ENCODE measurements around the gene FAM13B.
"Not testable (repeated sequence)": the region's sequence is repeated elsewhere in the genome, so short reads cannot be mapped to it uniquely, and the experiment has no call there.

FAM13B gene

GRCh38 chr5:138029501-138029900 is 3.4 kb downstream of the FAM13B start:
- peaks cover 87% of the 10 kb centered on the region for H3K79me2 ChIP-seq (ENCODE audit: control insufficient read depth, low read length)
- H4K20me1 ChIP-seq (ENCODE audit: control insufficient read depth, insufficient read depth, low read depth, low read length): peaks cover 37% of the 10 kb centered on the region
- H3K9me3 ChIP-seq (ENCODE audit: control insufficient read depth, insufficient read depth, low read length): no peaks in the 10 kb centered on the region
- H3K27me3 ChIP-seq (ENCODE audit: control insufficient read depth, low read length): no peaks in the 10 kb centered on the region
- no peak overlapping the region for H3K27ac ChIP-seq (ENCODE audit: low read depth, low read length)
- peaks cover 61% of the 10 kb centered on the region for H3K4me1 ChIP-seq (ENCODE audit: control insufficient read depth, low read length)
- H3F3A ChIP-seq (ENCODE audit: control insufficient read depth, insufficient read depth): peaks cover 9% of the 10 kb centered on the region
- peak overlapping the region; percentile 81 for H3K4me2 ChIP-seq (ENCODE audit: low read length)
- H3K9me2 ChIP-seq (replicated peaks; ENCODE audit: control insufficient read depth, low read length): no peaks in the 10 kb centered on the region
- H3K36me3 ChIP-seq (ENCODE audit: control insufficient read depth, low read length): peaks cover 54% of the 10 kb centered on the region
- peak overlapping the region; percentile 94 for H3K4me3 ChIP-seq (ENCODE audit: low read length)
- TF ChIP-seq EZH2phosphoT487 (IDR thresholded peaks at IDR 0.05; ENCODE audit: borderline replicate concordance, low read length) (no peak), CTCF (IDR thresholded peaks at IDR 0.05; ENCODE audit: low read depth, low read length, poor library complexity, severe bottlenecking) (no peak)

- H3K9me2 ChIP-seq (replicated peaks; ENCODE audit: control insufficient read depth, low read length): no peaks in the 10 kb centered on the region
- no peaks in the 10 kb centered on the region for H3K27me3 ChIP-seq (ENCODE audit: control insufficient read depth, low read length)
- no peaks in the 10 kb centered on the region for H3K9me3 ChIP-seq (ENCODE audit: control insufficient read depth, insufficient read depth, low read length)
- TF ChIP-seq EZH2phosphoT487 (IDR thresholded peaks at IDR 0.05; ENCODE audit: borderline replicate concordance, low read length) (no peak), CTCF (IDR thresholded peaks at IDR 0.05; ENCODE audit: low read depth, low read length, poor library complexity, severe bottlenecking) (no peak)
- H3K36me3 ChIP-seq (ENCODE audit: control insufficient read depth, low read length): peaks cover 54% of the 10 kb centered on the region
- peak overlapping the region; percentile 94 for H3K4me3 ChIP-seq (ENCODE audit: low read length)
- H4K20me1 ChIP-seq (ENCODE audit: control insufficient read depth, insufficient read depth, low read depth, low read length): peaks cover 42% of the 10 kb centered on the region
- peak overlapping the region; percentile 81 for H3K4me2 ChIP-seq (ENCODE audit: low read length)
- peaks cover 61% of the 10 kb centered on the region for H3K4me1 ChIP-seq (ENCODE audit: control insufficient read depth, low read length)
- peaks cover 9% of the 10 kb centered on the region for H3F3A ChIP-seq (ENCODE audit: control insufficient read depth, insufficient read depth)
- peaks cover 92% of the 10 kb centered on the region for H3K79me2 ChIP-seq (ENCODE audit: control insufficient read depth, low read length)
- H3K27ac ChIP-seq (ENCODE audit: low read depth, low read length): peak overlapping the region; percentile 32; the same call in 1 of the 2 replicates
These were observed 3.9 kb downstream of the FAM13B start for GRCh38 chr5:138028971-138029365.

DNA sequence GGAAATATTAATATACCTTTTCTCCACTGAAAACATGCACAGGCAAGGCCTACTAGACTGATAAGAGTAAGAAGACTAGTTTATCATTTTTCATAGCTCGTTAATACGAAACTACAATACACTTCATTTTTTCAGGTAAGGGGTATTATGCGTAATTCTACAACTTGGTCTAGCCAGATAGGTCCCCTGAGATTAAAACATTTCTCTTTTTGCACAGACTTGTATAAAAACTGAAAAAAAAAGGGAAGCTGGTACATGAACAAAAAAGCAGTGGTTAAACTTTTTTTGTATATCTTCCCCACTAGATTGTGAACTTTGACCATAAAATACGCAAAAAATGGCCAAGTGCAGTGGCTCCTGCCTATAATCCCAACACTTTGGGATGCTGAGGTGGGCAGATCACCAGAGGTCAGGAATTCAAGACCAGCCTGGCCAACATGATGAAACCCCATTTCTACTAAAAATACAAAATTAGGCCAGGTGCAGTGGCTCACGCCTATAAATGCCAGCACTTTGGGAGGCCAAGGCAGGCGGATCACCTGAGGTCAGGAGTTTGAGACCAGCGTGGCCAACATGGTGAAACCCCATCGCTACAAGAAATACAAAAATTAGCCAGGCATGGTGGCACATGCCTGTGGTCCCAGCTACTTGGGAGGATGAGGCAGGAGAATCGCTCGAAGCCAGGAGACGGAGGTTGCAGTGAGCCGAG is 4.5 kb downstream of the FAM13B start:
- Histone ChIP-seq H3K4me2 (ENCODE audit: low read length) (peak overlapping the region; percentile 81), H3K79me2 (ENCODE audit: control insufficient read depth, low read length) (peaks cover 92% of the 10 kb centered on the region), H4K20me1 (ENCODE audit: control insufficient read depth, insufficient read depth, low read depth, low read length) (peaks cover 45% of the 10 kb centered on the region), H3K36me3 (ENCODE audit: control insufficient read depth, low read length) (peaks cover 58% of the 10 kb centered on the region), H3K27ac (ENCODE audit: low read depth, low read length) (peak overlapping the region; percentile 32), H3K4me1 (ENCODE audit: control insufficient read depth, low read length) (peaks cover 61% of the 10 kb centered on the region), H3K4me3 (ENCODE audit: low read length) (peak overlapping the region; percentile 94)
- not testable (repeated sequence) for H3K9me2 ChIP-seq (replicated peaks; ENCODE audit: control insufficient read depth, low read length); H3F3A ChIP-seq (ENCODE audit: control insufficient read depth, insufficient read depth); H3K9me3 ChIP-seq (ENCODE audit: control insufficient read depth, insufficient read depth, low read length); H3K27me3 ChIP-seq (ENCODE audit: control insufficient read depth, low read length)

DNA sequence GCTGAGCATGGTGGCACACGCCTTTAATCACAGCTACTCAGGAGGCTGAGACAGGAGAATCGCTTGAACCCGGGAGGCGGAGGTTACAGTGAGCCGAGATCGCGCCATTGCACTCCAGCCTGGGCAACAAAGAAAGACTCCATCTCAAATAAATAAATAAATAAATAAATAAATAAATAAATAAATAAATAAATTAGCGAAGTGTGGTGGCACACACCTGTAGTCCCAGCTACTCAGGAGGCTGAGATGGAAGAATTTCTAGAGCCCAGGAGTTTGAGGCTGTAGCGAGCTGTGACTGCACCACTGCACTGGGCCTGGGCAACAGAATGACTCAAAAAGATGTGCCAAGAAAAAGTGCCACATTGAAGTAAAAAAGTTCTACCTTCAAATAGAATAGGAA is 6.1 kb downstream of the FAM13B start:
- not testable (repeated sequence) for H3K27me3 ChIP-seq (ENCODE audit: control insufficient read depth, low read length); H3K4me2 ChIP-seq (ENCODE audit: low read length); H3K9me2 ChIP-seq (replicated peaks; ENCODE audit: control insufficient read depth, low read length); H3K27ac ChIP-seq (ENCODE audit: low read depth, low read length); H3K4me3 ChIP-seq (ENCODE audit: low read length); H3F3A ChIP-seq (ENCODE audit: control insufficient read depth, insufficient read depth); H3K9me3 ChIP-seq (ENCODE audit: control insufficient read depth, insufficient read depth, low read length)
- Histone ChIP-seq H3K36me3 (ENCODE audit: control insufficient read depth, low read length) (peaks cover 56% of the 10 kb centered on the region), H4K20me1 (ENCODE audit: control insufficient read depth, insufficient read depth, low read depth, low read length) (peaks cover 51% of the 10 kb centered on the region), H3K79me2 (ENCODE audit: control insufficient read depth, low read length) (peaks cover 100% of the 10 kb centered on the region), H3K4me1 (ENCODE audit: control insufficient read depth, low read length) (peaks cover 68% of the 10 kb centered on the region)

All from DOHH2 (cell line).